Measurements from ENCODE around the gene MRPL40.

MRPL40 gene

DNA sequence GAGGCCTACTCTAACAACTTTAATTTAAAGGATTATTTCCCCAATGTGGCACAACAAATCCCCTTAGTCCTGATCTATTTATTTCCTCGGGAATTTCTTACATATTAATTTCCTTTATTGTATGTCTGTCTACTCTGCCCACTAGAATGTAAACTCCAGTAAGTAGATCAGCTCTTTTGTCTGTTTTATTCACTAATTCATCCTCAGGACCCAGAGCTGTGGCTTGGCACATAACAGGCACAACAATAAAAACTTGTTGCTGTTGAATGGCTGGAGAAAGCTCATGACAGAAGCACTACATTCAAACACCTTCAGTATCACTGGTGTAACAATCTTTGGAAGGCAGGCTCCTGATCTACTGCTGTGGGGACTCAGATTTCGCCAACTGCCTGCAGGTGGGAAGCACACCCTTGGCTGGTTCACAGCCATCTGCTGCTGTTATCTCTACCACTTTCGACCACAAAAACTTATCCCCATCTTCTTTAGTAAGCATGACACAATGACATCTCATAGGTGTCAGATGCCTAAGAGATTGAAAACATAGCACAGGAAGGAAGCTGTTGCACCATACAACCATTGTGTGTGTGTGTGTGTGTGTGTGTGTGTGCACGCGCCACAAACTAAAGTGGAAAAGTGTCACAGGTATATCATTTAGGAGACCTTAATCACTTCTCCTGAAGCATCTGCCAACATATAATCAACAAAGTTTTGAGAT is 12.7 kb upstream of the MRPL40 start:
- Histone ChIP-seq H3K9me3 (ENCODE audit: control extremely low read depth in 1 of 5, control insufficient read depth in 4 of 5, insufficient read depth in 2 of 5, low read depth in 1 of 5, low read length in 4 of 5) (no peaks in the 10 kb centered on the region), H3K36me3 (ENCODE audit: control insufficient read depth in 4 of 4, insufficient read depth in 4 of 4, low read length in 3 of 4) (peaks cover 0 to 4% (median 3%) of the 10 kb centered on the region in 4 experiments), H3K27ac (ENCODE audit: insufficient read depth in 1 of 2, low read depth in 1 of 2, low read length in 2 of 2, poor library complexity in 1 of 2, severe bottlenecking in 2 of 2) (peak overlapping the region in 1 of 2 experiments; percentile 70), H3K27me3 (replicated peaks in 2 of 5; ENCODE audit: control insufficient read depth in 4 of 5, insufficient read depth in 5 of 5, low read length in 4 of 5) (no peaks in the 10 kb centered on the region), H3K4me1 (ENCODE audit: control extremely low read depth in 1 of 4, control insufficient read depth in 4 of 4, insufficient read depth in 4 of 4, low read length in 3 of 4) (peaks cover 7 to 18% (median 13%) of the 10 kb centered on the region in 4 experiments), H3K4me3 (ENCODE audit: control insufficient read depth in 1 of 7, extremely low read depth in 1 of 7, insufficient read depth in 4 of 7, low read depth in 2 of 7, low read length in 6 of 7) (no peak overlapping the region)
- WGBS (ENCODE audit: insufficient coverage), result 60% methylated on average over 1 of the region's 5 CpGs
- CTCF ChIA-PET, result no interaction called here
- DNase-seq, result peak; percentile 23 to 84 (median 66)
- POLR2A ChIA-PET, result no interaction called here

DNA sequence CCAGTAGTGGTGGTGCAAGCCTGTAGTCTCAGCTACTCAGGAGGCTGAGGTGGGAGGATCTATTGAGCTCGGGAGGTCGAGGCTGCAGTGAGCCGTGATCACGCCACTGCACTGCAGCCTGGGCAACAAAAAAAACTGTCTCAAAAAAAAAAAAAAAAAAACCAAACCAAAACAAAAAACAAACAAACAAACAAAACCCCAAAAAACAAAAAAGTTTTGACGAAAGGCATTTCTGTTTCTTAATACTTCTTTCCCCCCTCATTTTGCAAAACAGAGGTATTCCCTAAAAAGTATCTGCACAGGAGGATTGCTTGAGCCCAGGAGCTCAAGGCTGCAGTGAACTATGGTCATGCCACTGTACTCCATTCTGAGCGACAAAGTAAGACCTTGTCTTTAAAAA is 12.0 kb upstream of the MRPL40 start:
- Histone ChIP-seq H3K27ac (ENCODE audit: insufficient read depth in 1 of 2, low read depth in 1 of 2, low read length in 2 of 2, poor library complexity in 1 of 2, severe bottlenecking in 2 of 2) (no peak overlapping the region), H3K36me3 (ENCODE audit: control insufficient read depth in 4 of 4, insufficient read depth in 4 of 4, low read length in 3 of 4) (peaks cover 0 to 9% (median 3%) of the 10 kb centered on the region in 4 experiments), H3K4me1 (ENCODE audit: control extremely low read depth in 1 of 4, control insufficient read depth in 4 of 4, insufficient read depth in 4 of 4, low read length in 3 of 4) (peaks cover 7 to 18% (median 13%) of the 10 kb centered on the region in 4 experiments), H3K27me3 (replicated peaks in 2 of 5; ENCODE audit: control insufficient read depth in 4 of 5, insufficient read depth in 5 of 5, low read length in 4 of 5) (no peaks in the 10 kb centered on the region), H3K4me3 (ENCODE audit: control insufficient read depth in 1 of 7, extremely low read depth in 1 of 7, insufficient read depth in 4 of 7, low read depth in 2 of 7, low read length in 6 of 7) (no peak overlapping the region), H3K9me3 (ENCODE audit: control extremely low read depth in 1 of 5, control insufficient read depth in 4 of 5, insufficient read depth in 2 of 5, low read depth in 1 of 5, low read length in 4 of 5) (no peaks in the 10 kb centered on the region)
- ChIA-PET POLR2A (no interaction called here), CTCF (interaction anchor here (1.1 kb wide), 1 partner anchor 9 kb away, joined by 6 read pairs; no protein-coding TSS in a partner anchor)
- 100% methylated on average over 1 of the region's 6 CpGs for WGBS (ENCODE audit: insufficient coverage)
- no peak for DNase-seq

DNA sequence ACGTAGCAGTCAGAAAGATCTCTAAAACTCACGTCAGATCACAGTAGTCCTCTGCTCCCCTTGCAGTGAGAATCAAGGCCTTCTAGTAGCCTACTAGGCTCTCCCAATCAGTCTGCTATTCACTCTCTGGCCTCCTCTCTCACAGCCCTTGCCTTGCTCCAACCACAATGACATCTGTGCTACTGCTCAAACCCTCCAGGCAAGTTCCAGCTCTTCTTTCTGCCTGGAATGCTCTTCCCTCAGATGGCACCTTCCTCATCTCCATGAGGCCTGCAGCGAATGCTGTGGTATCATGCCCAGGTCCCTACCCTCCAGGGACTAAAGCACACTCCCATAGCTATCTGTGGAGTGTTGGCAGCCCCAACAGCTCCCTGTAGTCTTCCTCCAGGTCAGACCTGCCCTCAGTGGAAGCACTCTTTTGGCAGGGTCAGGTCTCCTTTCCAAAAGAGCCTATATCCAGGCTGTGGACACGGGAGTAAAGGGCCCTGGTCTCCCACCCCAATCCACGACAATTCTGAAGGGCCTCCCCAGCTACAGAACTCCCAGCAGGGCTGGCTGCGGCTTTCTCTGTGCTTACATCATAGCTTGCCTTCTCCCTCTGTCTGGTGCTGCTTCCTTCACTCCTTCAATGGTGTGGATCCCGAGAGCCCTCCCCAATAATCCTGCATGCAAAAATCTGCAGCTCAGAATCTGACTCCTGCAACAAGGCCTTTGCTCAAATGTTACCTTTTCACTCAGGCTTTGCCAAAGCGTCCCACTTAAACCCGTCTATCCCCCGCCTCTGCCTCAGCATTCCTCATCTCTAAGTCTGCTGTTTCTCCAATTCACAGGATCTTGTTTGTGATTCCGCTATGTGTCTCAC is 9.7 kb upstream of the MRPL40 start:
- peaks cover 7 to 24% (median 13%) of the 10 kb centered on the region in 4 experiments for H3K4me1 ChIP-seq (ENCODE audit: control extremely low read depth in 1 of 4, control insufficient read depth in 4 of 4, insufficient read depth in 4 of 4, low read length in 3 of 4)
- H3K9me3 ChIP-seq (ENCODE audit: control extremely low read depth in 1 of 5, control insufficient read depth in 4 of 5, insufficient read depth in 2 of 5, low read depth in 1 of 5, low read length in 4 of 5), result no peaks in the 10 kb centered on the region
- H3K27me3 ChIP-seq (replicated peaks in 2 of 5; ENCODE audit: control insufficient read depth in 4 of 5, insufficient read depth in 5 of 5, low read length in 4 of 5), result no peaks in the 10 kb centered on the region
- no peak overlapping the region for H3K4me3 ChIP-seq (ENCODE audit: control insufficient read depth in 1 of 7, extremely low read depth in 1 of 7, insufficient read depth in 4 of 7, low read depth in 2 of 7, low read length in 6 of 7)
- ChIA-PET CTCF (interaction anchor here (0.6 to 1.3 kb wide), 2 partner anchors 12 to 278 kb away, joined by 4 read pairs; partner anchors contain the start of gene ESS2), POLR2A (no interaction called here)
- DNase-seq, result no peak
- H3K27ac ChIP-seq (ENCODE audit: insufficient read depth in 1 of 2, low read depth in 1 of 2, low read length in 2 of 2, poor library complexity in 1 of 2, severe bottlenecking in 2 of 2), result peak overlapping the region in 1 of 2 experiments; percentile 6
- H3K36me3 ChIP-seq (ENCODE audit: control insufficient read depth in 4 of 4, insufficient read depth in 4 of 4, low read length in 3 of 4), result peaks cover 0 to 20% (median 2%) of the 10 kb centered on the region in 4 experiments
- 98% methylated on average over 10 of the region's 11 CpGs for WGBS (ENCODE audit: insufficient coverage)

DNA sequence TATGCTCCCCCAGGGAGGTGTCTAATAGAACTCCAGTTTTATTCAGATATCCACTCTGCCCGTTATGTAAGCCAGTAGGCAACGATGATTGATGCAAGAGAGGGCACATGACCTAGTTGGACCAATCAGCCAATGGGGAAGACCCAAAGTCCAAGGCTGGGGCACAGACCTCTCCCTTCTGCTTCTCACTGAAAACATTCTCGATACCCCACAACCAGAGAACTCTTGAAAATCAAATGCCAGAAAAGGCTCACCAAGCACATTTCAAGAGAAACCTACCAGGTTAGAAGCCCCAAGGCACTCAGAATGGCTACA is 8.2 kb upstream of the MRPL40 start:
- WGBS (ENCODE audit: insufficient coverage), result 100% methylated on average over 1 of the region's 3 CpGs
- CTCF ChIA-PET, result interaction anchor here (0.7 kb wide), 1 partner anchor 8 kb away, joined by 4 read pairs; no protein-coding TSS in a partner anchor
- DNase-seq, result no peak

DNA sequence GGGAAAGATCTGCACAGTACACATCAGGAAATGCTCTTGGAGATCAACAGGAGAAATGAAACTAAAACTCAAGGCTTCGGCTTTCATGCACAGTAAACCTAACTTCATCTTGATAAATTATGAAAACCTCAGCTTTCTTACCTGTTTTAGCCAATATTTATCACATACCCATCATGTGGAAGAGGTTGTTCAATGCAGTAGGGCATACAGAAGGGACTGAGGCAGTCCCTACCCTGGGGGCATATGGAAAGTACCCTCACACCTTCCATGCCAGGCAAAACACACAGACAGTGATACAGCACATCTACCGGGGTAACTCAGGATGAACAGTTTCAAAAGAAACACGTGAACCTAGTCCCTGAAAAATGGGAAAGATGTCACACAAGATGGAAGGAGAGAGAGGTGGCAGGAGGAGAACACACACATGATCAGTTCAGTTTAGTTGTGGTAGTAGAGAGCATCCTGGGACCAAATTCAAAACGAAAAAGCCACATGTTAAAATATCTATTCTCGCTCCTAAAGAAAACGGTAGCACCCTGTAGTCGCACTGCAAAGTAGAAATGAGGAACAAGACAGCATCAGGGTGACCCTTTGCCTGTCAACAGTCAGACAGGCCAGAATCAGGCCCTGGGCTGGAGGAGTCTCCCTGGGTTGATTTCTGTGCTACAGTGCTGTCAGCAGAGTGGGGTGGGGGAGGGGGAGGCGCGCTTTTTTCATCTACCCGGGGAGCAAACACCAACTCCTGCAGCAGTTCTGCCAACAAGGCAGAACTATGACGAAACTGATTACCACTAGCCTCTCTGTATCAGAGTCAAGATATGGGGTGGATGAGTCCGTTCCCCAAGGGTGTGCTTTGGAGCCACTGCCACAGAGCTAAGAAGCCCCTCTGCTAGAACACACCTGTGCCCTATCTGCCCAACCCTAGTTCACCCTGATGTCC is 2.1 kb upstream of the MRPL40 start:
- Histone ChIP-seq H3K4me1 (ENCODE audit: control extremely low read depth in 1 of 4, control insufficient read depth in 4 of 4, insufficient read depth in 4 of 4, low read length in 3 of 4) (peaks cover 19 to 36% (median 34%) of the 10 kb centered on the region in 4 experiments), H3K27me3 (replicated peaks in 2 of 5; ENCODE audit: control insufficient read depth in 4 of 5, insufficient read depth in 5 of 5, low read length in 4 of 5) (no peaks in the 10 kb centered on the region), H3K9me3 (ENCODE audit: control extremely low read depth in 1 of 5, control insufficient read depth in 4 of 5, insufficient read depth in 2 of 5, low read depth in 1 of 5, low read length in 4 of 5) (no peaks in the 10 kb centered on the region), H3K4me3 (ENCODE audit: control insufficient read depth in 1 of 7, extremely low read depth in 1 of 7, insufficient read depth in 4 of 7, low read depth in 2 of 7, low read length in 6 of 7) (peak overlapping the region; percentile 77 to 95 (median 83)), H3K27ac (ENCODE audit: insufficient read depth in 1 of 2, low read depth in 1 of 2, low read length in 2 of 2, poor library complexity in 1 of 2, severe bottlenecking in 2 of 2) (peak overlapping the region; percentile 40 to 86), H3K36me3 (ENCODE audit: control insufficient read depth in 4 of 4, insufficient read depth in 4 of 4, low read length in 3 of 4) (peaks cover under 1 to 20% (median 8%) of the 10 kb centered on the region in 4 experiments)
- peak; percentile 14 to 59 (median 43) for DNase-seq
- CTCF ChIA-PET, result interaction anchor here (1.7 kb wide), 1 partner anchor 202 kb away, joined by 3 read pairs; no protein-coding TSS in a partner anchor
- 13% methylated on average over 6 of the region's 12 CpGs for WGBS (ENCODE audit: insufficient coverage)
- POLR2A ChIA-PET, result no interaction called here

More for the DNA sequence above, 8.2 kb upstream of the MRPL40 start:
- peaks cover 0 to 20% (median 2%) of the 10 kb centered on the region in 4 experiments for H3K36me3 ChIP-seq (ENCODE audit: control insufficient read depth in 4 of 4, insufficient read depth in 4 of 4, low read length in 3 of 4)
- H3K27ac ChIP-seq (ENCODE audit: insufficient read depth in 1 of 2, low read depth in 1 of 2, low read length in 2 of 2, poor library complexity in 1 of 2, severe bottlenecking in 2 of 2), result no peak overlapping the region
- POLR2A ChIA-PET, result no interaction called here
- peaks cover 13 to 25% (median 20%) of the 10 kb centered on the region in 4 experiments for H3K4me1 ChIP-seq (ENCODE audit: control extremely low read depth in 1 of 4, control insufficient read depth in 4 of 4, insufficient read depth in 4 of 4, low read length in 3 of 4)
- H3K4me3 ChIP-seq (ENCODE audit: control insufficient read depth in 1 of 7, extremely low read depth in 1 of 7, insufficient read depth in 4 of 7, low read depth in 2 of 7, low read length in 6 of 7), result no peak overlapping the region
- no peaks in the 10 kb centered on the region for H3K9me3 ChIP-seq (ENCODE audit: control extremely low read depth in 1 of 5, control insufficient read depth in 4 of 5, insufficient read depth in 2 of 5, low read depth in 1 of 5, low read length in 4 of 5)
- no peaks in the 10 kb centered on the region for H3K27me3 ChIP-seq (replicated peaks in 2 of 5; ENCODE audit: control insufficient read depth in 4 of 5, insufficient read depth in 5 of 5, low read length in 4 of 5)

DNA sequence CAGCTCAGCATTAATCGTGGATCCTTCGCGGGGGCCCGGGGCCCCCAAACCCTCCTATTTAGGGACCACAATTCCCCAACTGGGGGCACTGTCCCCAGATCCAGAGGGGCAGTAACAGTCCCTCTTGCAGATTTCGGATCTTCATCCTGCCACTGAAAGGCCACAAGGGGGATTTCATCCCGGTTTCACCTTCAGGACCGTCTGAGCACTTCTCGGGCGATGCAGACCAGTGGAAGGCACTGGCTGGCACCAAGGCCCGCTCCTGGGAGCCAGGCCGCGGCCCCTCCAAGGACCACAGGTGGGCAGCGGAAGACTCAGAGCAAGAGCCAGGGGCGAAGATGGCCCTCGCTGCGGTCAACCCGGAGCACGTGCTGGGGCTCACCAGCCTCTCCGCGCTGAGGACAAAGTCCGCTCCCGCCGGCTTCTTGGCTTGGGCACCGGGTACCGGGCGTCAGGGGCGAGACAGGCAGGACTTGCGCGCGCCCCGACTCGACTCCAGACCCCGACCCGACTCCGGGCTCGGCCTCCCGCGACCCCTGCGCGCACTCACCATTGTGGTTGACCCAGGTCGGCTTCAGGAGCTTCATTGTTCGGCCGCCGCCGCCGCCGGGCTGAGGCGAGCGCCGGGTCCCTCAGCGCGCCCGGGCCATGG is 1.3 kb upstream of the MRPL40 start:
- peak overlapping the region; percentile 40 to 86 for H3K27ac ChIP-seq (ENCODE audit: insufficient read depth in 1 of 2, low read depth in 1 of 2, low read length in 2 of 2, poor library complexity in 1 of 2, severe bottlenecking in 2 of 2)
- H3K9me3 ChIP-seq (ENCODE audit: control extremely low read depth in 1 of 5, control insufficient read depth in 4 of 5, insufficient read depth in 2 of 5, low read depth in 1 of 5, low read length in 4 of 5), result no peaks in the 10 kb centered on the region
- CTCF ChIA-PET, result interaction anchor here (0.7 to 1.7 kb wide), 3 partner anchors 16 to 201 kb away, joined by 3 to 4 read pairs (median 3); partner anchors contain the start of gene C22orf39
- under 1% methylated on average over 47 of the region's 53 CpGs for WGBS (ENCODE audit: insufficient coverage)
- peak overlapping the region; percentile 77 to 95 (median 83) for H3K4me3 ChIP-seq (ENCODE audit: control insufficient read depth in 1 of 7, extremely low read depth in 1 of 7, insufficient read depth in 4 of 7, low read depth in 2 of 7, low read length in 6 of 7)
- POLR2A ChIA-PET, result interaction anchor here (0.9 to 1.0 kb wide), 2 partner anchors 15 to 21 kb away, joined by 3 to 4 read pairs; no protein-coding TSS in a partner anchor
- H3K4me1 ChIP-seq (ENCODE audit: control extremely low read depth in 1 of 4, control insufficient read depth in 4 of 4, insufficient read depth in 4 of 4, low read length in 3 of 4), result peaks cover 19 to 36% (median 34%) of the 10 kb centered on the region in 4 experiments
- H3K27me3 ChIP-seq (replicated peaks in 2 of 5; ENCODE audit: control insufficient read depth in 4 of 5, insufficient read depth in 5 of 5, low read length in 4 of 5), result no peaks in the 10 kb centered on the region
- peaks cover 3 to 23% (median 15%) of the 10 kb centered on the region in 4 experiments for H3K36me3 ChIP-seq (ENCODE audit: control insufficient read depth in 4 of 4, insufficient read depth in 4 of 4, low read length in 3 of 4)
- peak; percentile 22 to 41 (median 29) for DNase-seq
